RKO (cell line): ENCODE data around the gene USP10.

Experiments
- DNase-seq: peaks from one replicate; pipeline ENCODE4 v3.0.0-alpha.2; 2016; ENCODE audit warnings: low spot score

USP10 gene

DNA sequence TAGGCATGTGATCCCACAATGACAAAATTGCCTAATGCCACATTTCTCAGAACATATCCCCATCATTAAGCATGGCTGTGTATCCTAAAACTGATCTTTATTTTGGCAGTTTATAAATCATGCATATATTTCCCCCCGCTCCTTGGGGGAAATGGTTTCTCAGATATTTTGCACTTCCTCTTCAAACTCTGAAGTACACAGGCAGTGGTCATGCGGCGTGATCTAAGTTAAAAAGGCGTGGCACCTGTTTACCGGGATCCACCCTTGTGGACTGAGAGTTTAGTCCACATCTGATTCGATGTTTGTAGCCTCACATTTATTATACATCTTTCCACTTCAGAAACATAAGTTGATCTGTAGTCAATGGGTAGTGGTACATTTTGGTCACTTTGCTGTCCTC is 51.4 kb downstream of the USP10 start:
- no peak for DNase-seq

DNA sequence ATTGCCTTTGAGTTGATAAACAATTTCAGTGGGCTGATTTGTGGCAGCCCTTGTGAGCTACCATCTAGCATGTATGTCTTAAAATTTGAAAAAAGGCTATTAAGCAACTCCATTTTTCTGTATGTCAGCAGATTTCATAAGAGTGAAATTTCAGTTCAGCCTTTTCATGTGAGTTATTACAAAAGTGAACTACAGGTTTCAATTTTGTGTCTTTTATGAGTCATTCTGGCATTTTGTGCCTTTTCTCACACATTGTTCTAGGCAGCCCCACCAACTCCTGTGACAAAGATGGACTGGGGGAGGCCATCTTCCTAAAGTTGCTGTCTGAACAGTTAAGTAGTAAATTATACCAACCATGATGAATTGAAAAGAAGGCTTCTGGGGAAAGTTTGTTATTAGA is 52.1 kb downstream of the USP10 start:
- DNase-seq = no peak

DNA sequence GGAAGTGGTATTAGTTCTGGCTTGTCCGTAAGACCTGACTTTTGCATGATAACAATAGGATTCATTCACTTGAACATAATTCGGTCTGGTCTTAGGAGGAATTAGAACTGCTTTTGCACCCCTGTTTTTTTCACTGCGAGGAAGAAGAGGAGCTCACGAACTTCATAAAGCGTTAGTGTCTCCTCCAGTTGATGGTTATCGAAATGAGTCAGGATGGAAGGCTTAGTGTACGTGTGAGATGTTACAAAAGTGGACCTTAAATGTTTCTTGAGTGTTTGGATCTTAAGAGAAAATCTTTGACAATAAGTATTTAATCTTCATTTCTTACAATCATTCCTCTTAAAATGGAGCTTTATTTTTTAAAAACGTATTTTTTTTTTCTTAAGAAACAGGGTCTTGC is 52.8 kb downstream of the USP10 start:
- no peak for DNase-seq

DNA sequence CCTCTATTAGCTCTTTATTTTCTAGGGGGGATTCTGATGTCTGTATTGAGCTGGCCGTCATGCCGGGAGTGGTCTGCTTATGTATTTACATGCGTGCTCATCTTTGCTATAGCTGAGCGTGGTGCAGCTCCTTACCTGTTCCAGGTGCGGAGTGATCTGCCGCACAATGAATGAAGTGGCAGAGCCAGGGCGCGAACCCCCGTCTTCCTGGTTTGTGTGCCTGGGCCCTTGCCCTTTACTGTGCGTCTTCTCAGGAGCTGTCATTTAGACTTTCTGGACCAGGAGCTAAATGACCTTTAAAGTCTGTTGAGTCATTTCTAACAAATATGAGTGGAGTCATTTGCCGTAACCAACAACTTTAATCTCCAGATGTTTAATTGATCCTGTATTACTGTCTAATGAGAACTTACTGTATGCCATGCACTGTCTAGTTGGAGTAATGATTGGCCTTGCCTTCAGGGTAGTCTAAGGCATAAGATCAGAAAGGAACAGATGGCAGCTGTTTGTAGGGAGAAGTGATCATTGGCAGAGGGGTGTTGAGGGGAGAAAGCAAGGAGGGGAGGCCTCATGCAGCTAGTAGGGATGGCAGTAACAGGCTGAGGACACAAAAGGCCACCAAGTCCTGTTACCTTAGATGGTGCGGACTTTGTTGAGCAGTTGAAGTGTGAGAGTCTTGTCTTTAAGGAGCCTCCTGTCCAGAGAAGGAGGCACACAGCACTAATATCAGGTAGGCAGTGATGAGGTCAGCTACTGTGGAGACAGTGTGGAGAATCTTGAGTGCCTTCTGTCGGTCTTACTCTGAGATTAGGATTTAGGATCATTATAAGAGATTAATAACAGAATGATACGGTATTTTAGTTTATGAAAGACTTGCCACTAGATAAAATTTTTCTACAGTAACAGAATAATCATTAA is 53.9 kb downstream of the USP10 start:
- DNase-seq = no peak

DNA sequence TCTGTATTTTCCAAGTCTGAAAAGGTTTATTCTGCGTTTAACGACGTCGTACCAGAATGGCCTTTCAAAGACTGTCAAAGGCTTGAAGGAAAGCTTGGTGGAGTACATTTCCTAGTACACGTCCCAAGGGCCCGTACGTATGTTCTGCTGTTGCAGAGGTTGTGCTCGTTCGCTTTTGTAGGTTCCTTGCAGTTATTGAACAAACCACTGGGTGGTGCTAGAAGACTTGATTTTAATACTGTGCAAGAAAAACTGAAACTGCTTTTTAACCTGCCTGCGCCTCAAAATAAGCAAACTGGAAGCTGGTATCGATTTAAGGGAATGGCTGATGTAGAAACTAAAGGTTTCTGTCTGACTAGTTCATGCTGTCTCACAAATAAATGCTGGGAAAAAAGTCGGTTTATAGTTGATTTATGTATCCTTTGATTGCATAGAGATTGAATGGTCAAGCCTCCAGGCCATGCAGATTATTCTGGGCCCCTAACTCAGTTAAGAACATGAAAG is 54.6 kb downstream of the USP10 start:
- peak; percentile 81 for DNase-seq

DNA sequence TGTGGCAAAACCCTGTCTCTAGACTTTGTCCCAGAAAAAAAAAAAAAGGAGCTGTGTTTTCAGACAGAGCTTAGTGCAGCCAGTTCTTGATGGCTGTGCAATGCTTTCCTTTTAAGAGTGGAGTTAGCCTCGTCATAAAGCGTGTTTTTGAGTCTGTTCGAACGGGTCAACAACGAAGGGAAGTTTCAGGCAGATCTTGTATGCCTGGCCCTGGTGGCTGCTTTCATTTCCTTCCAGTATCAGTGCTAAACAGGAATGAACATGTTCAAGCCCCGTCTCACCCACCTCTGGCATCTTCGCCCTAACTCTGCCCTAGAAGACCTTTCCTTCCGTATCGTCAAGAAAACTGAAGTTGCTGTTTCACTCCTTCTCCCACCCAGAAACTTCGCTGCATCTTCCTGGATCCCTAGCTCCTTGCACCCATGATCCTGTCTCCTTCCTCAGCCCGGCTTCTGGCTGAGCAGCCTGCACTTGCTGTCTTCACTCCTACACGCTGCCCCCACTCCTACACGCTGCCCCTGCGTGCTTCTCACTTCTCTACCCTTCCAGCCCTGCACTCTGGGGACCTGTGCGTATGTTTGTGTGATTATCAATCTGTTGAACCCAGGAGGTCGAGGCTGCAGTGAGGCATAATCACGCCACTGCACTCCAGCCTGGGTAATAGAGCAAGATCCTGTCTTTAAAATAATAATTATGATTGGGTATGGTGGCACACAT is 55.3 kb downstream of the USP10 start:
- no peak for DNase-seq

DNA sequence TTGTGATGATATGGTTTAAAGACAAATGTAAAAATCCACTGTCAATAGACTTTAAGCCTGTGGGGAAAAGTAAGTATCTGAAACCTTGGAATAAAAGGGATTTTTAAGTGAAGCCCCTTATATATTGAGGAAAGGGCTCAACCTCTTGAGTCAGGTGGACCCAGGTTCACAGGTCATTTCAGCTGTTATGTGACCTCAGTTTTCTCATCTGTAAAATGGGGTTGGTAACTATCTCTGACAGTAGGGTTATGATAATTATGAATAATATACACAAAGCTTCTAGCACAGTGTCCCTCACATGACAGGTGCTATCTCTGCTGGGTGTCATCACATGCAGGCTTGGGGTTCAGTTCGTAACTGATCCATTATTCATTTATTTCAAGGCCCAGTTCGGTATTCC is 57.0 kb downstream of the USP10 start:
- no peak for DNase-seq

DNA sequence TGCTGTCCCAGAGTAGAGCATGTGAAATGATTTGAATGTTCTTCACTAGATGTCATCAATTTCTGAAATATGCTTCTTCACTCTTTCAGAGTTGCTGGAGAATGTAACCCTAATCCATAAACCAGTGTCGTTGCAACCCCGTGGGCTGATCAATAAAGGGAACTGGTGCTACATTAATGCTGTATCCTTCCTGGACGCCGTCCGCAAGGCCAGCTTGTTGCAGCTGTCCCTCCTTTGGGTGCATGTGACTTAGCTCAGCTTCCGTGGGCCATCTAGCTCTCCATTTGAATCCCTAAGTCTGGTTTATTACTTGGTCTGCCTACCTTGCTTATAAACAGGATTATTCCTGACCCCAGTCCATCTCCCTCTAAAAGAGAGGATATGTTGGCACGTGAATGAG is 58.8 kb downstream of the USP10 start:
- DNase-seq = no peak

DNA sequence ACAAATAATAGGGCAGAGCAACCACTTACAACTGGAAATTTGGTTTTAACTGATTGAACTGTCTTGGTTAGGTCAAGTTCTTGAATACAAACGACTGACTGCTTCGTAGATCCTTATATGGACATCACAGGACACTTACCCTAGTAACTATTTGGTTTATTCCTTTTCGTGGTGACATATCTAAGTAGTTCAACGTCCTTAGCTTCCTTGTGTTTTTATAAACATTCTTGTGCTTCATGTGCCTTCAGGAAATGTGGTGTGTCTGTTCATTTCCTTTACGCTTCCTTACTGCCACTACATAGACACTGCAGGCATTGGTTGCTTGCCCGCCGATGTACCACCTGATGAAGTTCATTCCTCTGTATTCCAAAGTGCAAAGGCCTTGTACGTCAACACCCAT is 59.3 kb downstream of the USP10 start:
- no peak for DNase-seq

DNA sequence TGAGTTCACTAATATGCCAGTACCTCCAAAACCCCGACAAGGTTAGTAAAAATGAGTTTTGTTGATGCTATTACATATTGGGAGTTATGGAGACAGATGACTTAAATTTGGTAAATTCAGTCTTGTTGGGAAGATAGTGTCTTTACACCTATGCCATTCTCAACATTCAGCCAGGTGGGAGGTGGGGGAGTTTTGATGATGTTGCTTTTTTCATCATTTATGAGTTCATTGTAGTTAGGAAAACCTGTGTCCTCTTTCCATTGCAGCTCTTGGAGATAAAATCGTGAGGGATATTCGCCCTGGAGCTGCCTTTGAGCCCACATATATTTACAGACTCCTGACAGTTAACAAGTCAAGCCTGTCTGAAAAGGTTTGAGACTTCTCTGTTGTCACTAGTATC is 60.1 kb downstream of the USP10 start:
- no peak for DNase-seq

DNA sequence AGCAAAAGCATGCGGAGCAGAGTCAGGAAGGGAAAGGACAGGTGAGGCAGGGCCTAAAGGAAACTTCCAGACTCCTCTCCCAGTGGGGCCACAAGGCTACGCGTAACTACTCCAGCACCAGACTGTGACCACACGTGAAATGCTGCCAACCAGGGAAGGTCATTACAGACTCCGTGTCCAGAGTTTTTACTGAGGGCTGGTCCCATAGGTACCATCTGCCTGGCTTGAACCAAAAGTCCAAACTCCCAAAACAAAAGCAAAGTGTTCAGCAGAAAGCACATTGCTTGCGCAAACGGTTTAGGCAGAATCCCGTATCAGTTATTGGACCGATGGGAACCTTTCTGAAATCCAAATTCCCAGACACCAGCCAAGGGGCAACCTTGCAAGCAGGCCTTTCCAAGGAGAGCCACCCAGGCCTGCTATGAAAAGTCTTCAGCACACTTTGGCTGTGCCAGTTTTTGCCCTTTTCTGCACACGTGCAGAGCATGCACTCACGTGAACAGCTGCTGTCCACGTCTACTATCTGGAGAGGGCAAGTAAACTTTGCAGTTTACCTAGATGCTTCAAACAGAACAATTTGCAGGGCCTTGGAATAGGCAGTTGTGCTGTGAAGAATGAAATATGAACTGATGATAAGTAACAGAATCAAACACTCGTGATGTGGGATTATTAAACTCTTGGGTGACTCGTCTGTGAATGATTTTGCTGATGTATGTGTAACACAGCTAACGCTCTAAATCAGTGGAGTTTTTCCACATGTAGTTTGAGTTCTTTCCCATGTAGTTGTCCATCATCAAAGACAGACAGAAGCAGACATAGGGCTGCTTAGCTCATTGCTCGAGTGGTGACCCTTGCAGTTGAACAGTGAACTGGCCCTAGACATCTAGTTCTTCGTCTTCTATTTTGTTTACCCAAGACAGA is 61.9 kb downstream of the USP10 start:
- no peak for DNase-seq

DNA sequence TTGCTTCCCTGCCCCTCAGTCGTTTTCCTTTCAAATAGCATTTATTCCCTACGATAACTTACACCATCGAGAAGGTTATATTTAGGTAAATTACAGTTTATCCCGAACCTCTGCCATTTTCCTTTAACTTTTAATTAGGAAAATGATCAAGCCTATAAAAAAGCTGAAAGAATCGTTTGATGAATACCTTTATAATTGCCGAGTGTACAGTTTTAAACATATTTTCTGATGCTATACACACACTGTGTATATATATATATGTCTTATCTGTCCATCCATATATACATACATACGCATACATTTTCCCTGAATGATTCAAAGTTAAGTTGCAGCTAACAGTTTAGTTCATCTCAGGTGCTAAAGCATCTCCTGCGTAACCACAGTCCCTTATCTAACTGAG is 63.4 kb downstream of the USP10 start:
- no peak for DNase-seq

DNA sequence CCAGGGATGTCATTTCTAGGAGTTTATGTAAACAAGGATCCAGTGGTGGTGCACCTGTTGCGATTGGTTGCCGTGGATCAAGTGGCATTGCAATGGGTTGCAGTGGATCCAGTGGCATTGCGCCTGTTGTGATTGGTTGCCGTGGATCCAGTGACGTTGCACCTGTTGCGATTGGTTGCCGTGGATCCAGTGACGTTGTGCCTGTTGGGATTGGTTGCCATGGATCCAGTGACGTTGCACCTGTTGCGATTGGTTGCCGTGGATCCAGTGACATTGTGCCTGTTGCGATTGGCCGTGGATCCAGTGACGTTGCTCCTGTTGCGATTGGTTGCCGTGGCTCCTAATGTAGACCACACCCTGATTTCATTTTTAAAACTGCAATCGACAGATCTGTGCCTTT is 63.8 kb downstream of the USP10 start:
- no peak for DNase-seq

DNA sequence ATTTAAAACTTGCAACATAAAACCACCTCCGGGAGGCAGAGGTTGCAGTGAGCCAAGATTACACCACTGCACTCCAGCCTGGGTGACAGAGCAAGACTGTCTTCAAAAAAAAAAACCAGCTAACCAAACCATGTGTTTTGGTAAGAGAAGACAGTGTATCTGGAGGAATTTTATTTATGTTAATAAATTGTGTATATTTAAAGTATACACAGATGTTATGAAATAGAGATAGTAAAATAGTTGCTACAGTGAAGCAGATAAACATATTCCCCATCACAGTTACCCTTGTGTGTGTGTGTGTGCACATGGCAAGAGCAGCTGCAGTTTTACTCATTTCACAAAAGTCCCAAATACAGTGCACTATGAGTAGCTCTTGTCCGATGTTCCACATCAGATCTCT is 65.2 kb downstream of the USP10 start:
- DNase-seq = no peak

DNA sequence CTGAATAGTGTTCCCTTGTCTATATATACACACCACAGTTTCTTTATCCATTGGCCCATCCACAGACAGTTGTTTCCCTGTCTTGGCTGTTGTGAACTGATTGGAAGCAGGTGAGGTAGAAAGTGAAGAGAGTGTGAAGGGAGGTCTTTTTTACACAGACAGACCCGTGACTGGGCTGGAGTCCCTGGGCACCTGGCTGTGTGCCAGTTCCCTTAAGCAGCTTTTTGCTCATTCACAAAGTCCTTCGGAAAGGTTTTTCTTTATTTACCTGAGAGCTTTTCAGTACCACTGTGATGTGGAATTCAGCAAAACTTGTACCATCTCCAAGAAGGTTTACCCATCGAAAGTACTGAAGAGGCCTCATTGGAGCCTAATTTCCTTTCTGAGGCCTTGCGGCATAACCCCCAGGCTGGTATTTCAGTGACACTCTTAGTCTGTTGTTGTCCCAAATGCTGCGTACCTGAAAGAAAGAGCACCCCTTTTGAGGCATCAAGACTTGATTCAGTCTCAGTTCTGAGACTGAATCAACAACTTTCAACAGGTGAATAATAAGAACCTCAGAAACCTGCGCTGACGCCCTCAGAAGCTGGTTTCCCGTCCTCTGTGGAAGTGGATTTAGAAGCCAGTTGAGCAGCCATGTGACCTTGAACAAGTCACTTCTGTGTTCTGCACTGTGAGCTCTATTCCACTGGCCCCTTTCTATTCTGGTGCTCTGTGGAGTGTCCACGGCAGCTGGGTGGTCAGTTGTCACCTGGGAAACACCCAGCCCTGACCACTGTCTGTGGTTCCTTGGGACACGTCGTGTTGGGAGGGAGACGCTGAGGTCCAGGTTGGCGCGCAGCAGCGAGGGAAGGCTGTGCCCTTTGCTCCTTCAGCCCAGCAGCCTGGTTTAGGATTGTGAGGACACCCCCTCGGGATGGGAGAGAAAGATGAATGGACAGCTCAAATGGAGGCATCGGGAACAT is 66.1 kb downstream of the USP10 start:
- DNase-seq = no peak

DNA sequence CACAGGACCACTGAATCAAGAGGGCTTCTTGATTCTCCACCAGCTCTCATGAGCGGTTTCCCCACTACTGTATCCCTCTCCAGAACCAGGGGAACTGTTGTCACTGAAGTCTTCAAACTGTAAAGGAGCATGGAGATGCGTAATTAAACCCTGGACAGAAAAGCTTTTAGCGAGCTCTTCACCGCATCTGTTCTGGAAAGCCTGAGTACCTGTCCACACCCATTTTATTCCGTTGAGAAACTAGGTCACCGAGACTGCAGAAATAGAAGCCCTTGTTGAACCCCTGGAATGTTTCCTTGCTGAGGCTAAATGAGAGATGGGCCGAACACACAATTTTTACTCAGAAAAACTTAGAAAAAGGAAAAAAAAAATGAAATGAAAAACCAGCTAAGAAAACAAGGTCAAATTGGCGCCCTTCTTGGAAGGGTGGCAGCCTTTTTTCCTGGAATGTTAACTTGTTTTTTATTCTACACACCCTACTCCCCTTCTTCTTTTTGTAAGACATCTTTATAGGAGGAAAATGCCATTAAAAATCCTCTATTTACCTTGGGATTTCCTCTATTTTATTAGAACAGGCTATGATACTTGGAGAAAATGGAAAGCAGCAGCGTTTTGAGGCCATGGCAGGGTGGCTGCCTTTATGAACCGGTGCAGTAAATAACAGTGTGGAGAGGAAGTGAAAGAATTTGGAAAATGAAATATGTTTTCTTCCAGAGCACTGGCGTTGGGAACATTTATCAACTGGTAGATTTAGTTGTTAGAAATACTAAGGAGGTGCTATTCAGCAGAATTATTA is 67.4 kb downstream of the USP10 start:
- DNase-seq = no peak

DNA sequence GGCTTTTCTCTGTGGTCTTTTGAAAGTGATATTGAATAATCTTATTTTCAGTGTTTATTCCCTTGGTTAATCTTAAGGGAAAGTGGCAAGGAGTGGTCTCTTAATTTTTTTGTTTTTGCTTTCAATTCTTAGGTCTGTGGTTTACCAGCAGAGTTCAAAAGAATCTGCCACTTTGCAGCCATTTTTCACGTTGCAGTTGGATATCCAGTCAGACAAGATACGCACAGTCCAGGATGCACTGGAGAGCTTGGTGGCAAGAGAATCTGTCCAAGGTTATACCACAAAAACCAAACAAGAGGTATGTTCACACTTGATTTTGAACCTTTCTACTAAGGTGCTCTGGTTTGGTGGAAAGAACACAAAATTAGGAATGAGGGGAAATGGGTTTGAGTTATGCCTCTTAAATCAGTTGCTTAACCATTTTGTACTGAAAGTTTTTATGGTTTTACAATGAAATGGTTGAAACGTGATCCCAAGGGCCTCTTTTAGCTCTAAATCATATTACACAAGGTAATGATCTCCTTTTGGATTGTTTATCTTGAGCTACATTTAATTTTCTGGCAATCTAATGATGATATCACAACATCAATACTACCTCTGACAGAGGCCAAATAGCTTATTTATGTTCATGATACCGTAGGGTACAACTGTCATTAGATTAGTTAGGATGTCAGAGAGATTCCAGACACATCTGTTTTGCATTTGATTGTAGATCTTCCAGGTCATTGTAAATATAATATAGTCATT is 68.4 kb downstream of the USP10 start:
- no peak for DNase-seq

DNA sequence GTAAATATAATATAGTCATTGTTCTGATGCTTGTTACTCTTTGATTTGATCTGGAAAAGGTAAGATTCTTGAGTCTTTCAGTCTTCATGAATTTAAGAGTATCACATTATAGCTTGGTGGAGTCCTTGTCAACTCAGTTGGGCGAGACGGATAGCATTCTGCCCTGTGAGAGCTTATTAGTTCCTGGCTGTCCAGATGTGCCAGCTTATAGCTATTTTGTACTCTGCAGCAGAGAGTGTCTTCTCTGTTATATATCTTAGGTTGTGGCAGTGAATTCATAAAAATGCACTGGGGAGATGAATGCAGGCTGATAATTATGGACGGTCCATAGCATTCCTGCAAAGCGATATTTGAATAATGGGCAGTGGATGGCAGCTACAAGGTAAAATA is 69.0 kb downstream of the USP10 start:
- DNase-seq = no peak

DNA sequence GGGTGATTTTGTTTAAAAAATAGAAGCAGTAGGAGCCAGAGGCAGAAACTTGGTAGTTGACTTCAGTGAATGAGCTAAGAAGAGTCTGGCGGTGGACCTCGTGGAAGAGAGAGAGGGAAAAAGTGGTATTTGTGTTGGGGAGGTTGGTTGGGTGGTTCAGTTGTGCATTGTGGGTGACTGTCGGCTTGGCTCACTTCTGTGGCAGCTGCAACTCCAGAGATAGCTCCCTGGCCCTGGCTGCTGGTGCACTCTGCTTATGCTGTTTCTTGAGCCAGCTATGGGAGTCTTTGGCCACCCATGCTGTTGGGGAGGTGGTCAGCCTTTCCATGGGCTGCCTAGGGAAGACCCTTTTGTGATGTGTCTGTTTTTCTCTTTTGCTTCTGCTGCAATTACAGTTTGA is 69.6 kb downstream of the USP10 start:
- no peak for DNase-seq

DNA sequence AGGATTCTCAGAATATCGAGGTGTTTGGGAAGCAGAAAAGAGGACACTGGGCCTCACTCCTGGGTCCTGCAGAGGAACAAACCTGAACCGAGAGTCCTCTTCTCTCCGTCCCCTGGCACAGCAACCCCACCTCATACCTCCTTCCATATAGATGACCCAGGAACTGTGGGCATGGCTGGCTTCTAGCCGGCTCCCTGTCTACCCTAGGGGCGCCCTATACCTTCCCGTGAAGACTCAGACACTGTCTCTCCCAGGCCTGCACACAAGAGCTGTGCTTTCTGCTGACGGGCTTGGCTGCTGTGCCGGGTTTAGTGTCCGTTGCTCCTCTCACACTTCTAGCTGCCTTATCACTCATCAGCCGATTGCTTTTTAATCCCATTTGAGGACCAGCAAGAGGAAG is 73.5 kb downstream of the USP10 start:
- DNase-seq = no peak
